Measurements from ENCODE around the gene KBTBD2.
"Not testable (repeated sequence)": the region's sequence is repeated elsewhere in the genome, so short reads cannot be mapped to it uniquely, and the experiment has no call there.

Gene KBTBD2

DNA sequence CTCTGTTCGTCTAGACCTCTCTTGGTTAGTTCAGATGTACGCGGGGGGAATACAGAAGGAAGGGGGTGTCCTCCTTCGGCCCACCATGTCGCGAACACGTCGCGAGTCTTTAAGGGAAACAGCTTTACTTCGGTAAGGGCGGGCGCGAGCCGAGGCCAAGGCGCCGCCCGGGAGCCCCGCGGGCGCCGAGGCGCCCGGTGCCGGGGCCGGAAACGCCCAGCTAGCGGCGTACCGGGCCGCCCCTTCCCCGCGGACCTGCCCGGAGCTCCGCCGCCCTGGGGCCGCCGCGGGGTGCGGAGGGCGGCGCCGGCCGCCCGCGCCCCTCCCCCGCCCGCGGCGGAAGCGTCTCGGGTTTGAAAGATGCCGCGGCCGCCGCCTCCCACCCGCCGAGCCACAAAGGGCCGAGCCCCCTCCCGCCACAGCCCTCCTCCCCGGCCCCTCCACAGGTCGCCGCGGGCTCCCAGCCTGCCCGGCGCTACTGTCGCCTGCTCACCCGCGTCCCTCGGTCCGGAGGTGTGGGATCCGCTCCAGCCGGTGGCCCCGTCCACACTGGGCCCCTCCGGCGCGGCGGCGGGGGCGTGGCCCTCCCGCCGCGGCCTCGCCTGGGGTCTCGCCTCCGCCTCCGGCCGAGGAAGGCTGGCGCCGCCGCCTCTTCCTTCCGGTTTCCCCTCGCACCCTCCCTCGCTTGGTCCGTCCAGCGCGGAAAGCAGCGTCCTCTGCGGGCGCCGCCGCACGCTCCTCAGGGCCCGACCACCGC is at the start of gene KBTBD2:
TSS of gene KBTBD2 (minus strand) at position 718 of the 757 bp plus-strand sequence. CDS start 12,156 bp downstream, outside the sequence.
- DNase-seq (ENCODE audit: low spot score) = peak; percentile 87
- FAIRE-seq = no peak

DNA sequence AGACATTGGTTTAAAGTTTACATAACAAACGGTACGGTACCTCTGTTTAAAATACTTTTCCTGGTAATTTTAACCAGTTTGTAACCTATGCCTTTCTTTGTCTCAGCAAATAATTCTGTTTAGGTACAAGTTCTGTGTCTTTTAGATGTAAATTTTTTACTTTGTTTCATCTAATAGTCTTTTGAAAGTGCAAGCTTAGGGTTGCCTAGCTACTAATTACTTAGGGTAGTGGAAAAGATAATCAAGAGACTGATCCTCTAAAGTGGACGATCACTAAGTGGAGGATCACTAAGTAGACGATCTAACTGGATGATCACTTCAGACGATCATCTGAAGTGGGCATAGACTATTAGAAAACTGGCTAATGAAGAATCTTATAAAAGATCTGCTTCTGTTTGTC is 49.6 kb upstream of the KBTBD2 start:
- DNase-seq (ENCODE audit: low spot score) (no peak), FAIRE-seq (no peak)

DNA sequence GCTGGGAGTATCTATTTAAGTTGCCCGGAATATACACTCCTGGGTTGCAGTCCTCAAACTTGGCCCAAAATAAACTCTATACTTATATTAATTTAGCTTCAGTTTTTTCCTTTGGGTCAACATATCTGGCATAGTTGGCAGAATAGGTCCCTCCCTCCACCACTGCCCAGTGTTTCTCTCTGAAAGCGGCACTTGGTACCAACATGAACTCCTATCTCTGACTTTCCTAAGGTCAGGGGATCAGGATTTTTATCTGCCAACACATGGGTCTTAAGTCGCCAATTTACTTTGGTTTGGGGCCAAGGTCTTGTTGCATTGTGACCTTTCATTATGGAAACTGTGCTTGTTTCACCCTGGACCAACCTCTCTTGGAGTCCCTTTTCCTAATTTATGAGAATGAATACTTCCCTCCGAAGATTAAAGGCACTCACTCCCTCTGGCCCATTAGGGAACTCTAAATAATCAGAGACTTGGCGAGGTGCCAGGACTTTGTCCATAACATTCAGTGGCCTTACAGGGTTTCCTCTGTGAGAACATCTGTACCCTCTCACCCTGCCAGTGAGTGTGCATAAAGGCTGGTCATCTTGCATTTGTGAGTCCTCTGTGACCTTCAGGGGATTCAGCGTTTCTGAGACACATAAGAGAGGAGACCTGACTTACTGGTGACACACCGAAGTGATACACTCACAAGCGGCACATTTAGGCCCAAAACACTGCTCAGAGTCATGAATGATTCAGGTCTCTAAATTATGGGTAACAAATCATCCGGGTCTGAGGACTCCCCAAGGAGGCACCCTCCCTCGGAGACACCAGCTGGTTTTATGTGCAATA is 46.0 kb upstream of the KBTBD2 start:
- FAIRE-seq = no peak

DNA sequence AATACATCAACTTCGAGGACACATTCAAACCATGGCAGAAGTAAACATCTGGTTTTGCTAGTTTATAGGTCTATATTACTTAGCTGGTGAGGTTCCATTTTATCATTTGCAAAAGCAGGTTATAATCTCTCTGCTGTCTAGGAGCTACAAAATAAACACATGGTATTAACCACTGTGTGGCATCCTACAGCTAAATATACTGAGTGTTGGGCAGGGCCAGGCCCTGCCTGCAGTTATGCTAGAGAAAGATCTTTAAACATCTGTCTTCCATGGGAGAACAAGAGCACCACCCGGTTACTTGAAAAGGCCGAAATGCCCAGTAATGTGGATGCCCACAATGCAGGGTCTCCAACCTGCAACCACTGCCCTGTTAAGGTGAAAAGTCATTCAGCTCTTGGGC is 45.1 kb upstream of the KBTBD2 start:
- DNase-seq (ENCODE audit: low spot score) (no peak), FAIRE-seq (no peak)

More for the DNA sequence above, 46.0 kb upstream of the KBTBD2 start:
- no peak for DNase-seq (ENCODE audit: low spot score)

DNA sequence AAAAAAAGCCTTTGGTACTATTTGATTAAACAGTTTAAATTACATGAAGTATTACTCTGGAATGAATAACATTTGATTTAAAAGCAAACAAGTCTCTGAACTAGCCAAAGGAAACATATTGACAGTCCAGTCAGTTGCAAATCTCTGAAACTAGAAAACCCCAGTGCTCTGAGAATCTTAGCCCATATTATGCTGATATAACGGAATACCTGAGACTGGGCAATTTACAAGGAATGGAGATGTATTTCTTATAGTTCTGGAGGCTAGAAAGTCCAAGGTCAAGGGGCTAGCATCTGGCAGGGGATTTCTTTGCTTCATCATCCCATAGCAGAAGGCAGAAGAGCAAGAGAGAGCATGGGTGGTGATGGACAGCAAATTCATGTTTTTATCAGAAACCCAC is 44.0 kb upstream of the KBTBD2 start:
- no peak for DNase-seq (ENCODE audit: low spot score)
- FAIRE-seq = no peak

DNA sequence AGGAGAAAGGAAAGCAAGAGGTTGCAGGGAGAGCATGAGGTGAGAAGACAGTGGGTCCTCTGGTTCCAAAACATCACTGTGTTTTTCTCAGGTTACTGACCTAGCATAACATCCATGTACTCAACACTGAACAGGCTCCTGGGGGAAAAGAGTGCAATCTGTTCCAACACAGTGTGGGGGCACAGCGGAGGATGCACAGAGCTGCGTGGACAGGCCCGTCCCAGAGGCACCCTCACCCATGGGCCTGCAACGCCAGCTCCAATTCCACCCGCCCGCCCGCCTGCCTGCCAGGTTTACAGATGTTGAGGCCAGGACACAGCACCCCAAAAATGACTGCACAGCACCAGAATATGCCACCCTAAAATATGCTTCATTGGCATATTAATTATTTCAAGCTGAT is 38.8 kb upstream of the KBTBD2 start:
- no peak for FAIRE-seq
- DNase-seq (ENCODE audit: low spot score) = no peak

DNA sequence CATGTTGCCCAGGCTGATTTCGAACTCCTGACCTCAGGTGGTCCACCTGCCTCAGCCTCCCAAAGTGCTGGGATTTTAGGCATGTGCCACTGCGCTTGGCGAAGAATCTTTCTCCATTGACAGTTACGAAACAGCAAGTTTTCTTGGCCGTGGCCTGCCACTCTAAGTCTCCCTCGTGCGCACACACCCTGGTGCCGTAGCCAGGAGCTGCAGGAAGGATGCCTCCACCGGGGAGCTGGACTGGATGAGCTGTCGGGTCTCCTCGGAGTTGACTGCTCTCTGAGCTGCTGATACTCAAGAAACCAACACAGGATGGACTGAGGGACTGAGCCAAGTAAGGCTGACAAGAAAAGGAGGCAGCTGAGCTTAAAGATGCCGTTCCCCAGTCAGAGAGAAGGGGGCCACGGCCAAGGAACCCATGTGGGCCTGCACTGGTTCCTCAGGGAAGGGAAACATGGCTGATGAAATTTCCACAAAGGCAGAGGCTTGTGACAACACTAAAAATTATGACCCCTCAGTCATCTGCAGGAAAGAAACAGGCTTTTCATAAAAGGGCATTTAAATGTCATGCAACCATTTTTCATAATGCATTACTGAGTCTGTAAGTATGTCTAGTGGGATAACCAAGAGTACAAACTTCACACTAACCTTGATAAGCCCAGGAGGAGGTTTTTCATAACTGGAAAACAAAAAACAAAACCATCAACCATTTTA is 38.0 kb upstream of the KBTBD2 start:
- DNase-seq (ENCODE audit: low spot score) = no peak
- no peak for FAIRE-seq

DNA sequence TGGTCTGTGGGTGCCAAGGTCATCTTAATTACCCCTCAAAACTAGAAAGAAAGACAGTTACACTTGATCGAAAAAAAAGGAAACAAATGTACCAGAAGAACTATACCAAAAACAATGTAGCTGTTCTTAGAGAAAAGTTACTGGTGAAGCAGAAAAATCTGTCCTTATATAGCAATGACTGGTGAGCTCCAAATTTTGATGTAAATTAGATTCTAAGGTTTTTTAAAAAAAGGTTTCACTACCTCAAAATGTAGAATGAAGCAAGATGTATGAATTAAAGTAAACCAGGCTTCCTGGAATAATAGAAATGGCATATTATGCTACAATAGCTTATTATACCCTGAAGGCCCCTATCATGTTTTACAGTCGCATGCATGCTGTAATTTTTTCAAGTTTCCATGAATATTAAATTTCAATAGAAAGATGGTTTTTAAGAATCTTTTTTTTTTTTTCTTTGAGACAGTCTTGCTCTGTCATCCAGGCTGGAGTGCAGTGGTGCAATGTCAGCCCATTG is 37.3 kb upstream of the KBTBD2 start:
- no peak for DNase-seq (ENCODE audit: low spot score)
- no peak for FAIRE-seq

DNA sequence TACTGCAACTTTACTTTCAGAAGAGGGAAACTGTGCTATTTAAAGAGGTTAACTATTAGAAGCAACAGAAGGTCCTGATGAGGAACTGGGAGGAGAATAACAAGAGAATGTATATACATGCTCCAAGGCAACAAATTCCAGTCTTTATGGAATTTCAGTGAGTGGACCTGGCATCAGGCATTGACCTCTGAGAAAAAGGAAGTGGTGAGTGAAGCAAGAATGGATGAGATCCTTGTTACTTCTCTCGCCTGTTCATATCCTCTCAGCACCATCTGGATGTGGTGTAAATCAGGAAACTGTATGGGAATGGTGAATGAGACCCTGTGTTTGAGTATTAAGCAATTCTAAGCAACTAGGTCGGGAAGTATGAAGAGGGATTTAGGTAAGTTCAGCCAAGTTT is 30.3 kb upstream of the KBTBD2 start:
- FAIRE-seq (peak; percentile 46), DNase-seq (ENCODE audit: low spot score) (no peak)

DNA sequence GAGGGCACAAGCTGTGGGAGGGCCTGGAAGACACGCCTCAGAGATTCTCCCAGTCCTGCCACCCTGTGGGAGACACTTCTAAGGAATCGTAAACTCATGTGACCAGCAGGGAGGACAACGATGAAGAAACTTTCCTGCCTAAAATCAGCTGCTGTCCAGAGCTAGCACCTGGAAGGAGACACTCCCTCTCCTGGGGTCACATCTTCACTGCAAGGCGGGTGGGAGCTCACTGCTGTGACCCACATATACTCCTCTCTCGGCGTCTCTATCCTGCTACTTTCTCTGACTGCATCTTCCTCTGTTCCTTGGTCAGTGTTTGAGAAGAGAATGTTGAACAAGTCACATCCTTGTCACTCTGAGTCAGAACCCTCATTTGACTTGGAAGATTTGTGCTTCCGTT is 25.4 kb upstream of the KBTBD2 start:
- not testable (repeated sequence) for DNase-seq (ENCODE audit: low spot score)
- FAIRE-seq = peak; percentile 95

DNA sequence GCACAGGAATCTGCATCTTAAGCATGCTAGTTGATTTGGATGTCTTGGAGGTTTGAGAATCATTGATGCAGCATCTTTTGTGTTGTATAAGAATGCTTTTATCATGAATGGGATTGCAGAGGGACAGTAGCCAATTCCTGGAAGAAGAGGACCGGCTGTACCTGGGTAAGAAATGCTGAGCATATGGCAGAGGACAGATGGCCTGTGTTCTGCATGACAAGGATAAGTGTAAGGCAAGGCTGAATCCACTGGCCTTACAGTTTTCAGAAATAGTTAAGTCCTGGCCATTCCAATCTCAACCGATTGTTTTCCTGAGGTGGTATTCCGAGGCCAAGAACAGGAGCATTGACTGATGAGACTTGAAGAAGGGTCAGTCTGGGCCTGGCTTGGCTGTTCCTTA is 24.4 kb upstream of the KBTBD2 start:
- no peak for DNase-seq (ENCODE audit: low spot score)
- FAIRE-seq = peak; percentile 40

DNA sequence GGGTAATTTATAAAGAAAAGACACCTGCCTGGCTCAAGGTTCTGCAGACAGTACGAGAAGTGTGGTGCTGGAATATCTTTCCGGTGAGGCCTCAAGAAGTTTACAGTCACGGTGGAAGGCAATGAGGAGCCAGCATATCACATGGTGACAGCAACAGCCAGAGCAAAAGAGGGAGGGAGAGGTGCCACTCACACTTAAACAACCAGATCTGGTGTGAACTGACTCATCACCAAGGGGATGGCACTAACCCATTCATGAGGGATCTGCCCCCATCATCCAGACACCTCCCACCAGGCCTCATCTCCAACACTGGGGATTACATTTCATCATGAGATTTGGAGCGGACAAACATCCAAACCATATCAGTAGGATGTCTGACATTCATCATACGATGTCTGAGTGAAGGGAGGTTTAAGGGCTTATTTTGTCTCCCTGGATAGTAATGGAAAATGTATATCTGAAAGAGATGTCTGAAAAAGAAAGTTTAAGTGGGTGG is 23.5 kb upstream of the KBTBD2 start:
- no peak for FAIRE-seq

DNA sequence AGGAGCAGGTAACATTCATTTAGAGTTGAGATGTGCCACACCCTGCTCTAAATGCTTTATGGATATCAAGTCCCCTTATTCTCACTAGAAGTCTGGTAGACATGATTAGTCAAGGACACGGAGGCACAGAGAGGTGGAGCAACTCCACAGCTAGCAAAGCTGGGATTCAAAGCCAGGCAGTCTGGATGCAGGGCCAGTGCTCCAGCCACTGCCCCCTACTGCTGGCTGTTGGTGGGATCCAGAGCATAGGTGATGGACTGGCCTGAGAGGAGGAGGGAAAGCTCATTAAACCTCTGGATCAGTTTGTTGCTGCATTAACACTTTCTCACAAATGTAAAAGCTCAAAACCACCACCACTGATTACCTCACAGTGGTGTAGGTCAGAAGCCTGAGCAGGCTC is 22.6 kb upstream of the KBTBD2 start:
- no peak for DNase-seq (ENCODE audit: low spot score)
- FAIRE-seq = peak; percentile 77

More for the DNA sequence above, 23.5 kb upstream of the KBTBD2 start:
- DNase-seq (ENCODE audit: low spot score) = no peak

DNA sequence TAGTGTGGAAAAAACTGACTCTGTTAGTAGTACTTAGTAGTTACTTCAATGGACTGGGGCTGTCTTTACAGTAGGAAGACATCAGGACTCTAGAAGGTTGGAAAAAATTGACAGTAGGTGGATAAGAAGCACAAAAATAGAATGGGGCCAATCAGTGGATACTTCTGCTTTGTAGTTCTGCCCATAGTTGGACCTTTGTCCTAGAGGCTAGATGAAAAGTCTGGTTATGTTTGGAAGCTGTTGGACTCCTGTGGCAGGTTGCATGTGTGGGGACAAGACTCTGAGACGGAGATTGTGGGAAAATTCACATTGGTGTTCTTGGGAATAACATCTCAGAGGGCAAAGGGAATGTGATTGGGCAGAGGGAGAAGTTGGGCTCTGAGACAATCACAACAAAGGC is 18.6 kb upstream of the KBTBD2 start:
- FAIRE-seq (no peak), DNase-seq (ENCODE audit: low spot score) (no peak)

DNA sequence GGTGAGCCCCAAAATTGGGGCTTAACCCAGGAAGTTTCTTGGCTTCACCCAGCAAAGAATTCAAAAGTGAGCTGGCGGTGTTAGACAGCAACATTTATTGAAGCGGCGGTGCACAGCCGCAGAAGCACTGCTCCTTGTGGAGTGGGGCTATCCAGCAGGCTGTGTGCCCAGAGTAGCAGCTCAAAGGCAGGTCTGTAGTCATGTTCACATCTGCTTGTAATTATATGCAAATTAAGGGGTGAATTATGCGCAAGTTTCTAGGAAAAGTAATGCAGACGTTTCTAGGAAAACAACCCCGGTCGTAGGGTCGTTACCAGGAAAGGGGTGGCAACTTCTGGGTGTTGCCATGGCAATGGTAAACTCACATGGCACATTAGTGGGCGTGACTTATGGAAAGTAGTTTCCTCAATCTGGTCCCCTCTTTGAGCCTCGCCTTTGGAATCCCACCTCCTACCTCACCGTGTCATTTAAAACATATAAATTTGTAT is 13.7 kb upstream of the KBTBD2 start:
- FAIRE-seq = peak; percentile 82

DNA sequence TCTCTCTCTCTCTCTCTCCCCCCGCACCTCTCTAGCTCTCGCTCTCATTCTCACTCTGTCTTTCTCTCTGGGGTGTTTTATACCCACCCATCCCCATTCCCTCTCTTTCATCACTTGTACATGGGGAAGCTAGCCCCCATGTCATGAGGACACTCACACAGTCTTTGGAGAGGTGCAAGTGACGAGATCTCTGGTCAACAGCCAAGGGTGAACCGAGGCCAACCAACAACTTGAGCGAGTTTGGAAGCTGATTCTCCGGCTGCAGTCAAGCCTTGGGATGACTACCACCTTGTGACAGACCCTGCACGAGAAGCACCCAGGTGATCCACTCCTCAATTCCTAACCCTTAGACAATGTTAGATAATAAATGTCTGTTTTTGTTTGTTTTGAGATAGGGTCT is 10.1 kb upstream of the KBTBD2 start:
- DNase-seq (ENCODE audit: low spot score) (no peak), FAIRE-seq (peak; percentile 65)

More for the DNA sequence above, 13.7 kb upstream of the KBTBD2 start:
- peak; percentile 69 for DNase-seq (ENCODE audit: low spot score)

DNA sequence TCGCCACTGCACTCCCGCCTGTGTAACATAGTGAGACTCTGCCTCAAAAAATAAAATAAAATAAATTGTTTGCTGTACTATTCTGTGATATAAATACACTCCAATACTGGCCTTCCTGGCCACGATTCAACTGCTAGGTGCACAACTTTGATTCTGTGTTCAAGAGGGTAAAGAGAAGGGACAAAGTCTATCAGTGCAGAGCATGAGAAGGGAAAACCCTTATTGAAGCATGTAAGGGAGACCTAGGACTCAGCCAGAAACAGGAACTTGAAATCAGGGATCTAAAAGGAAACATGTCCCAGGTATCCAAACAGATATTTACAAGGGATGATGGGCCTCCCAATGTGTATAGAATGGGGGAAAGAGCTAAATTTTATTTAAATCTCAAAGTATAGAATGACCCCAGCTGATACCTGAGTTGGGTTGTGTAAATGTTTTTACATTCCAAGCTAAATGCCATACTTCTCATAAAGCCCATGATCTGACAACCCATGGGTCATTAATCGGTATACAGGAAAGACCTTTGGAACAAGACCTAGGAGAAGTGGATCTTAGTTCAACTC is 9.0 kb upstream of the KBTBD2 start:
- no peak for DNase-seq (ENCODE audit: low spot score)
- FAIRE-seq = no peak

DNA sequence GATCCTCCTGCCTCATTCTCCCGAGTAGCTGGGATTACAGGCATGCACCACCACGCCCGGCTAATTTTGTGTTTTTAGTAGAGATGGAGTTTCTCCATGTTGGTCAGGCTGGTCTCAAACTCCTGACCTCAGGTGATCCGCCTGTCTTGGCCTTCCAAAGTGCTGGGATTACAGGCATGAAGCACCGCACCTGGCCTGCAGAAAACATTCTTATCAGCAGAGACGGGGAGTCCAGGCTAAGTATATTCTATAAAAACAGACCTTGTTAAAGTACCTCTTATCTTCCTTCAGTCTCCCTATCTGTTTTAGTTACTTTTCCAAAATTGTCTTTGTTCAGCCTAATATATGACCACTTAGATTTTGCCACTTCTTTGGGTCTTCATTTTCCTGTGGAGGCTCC is 5.8 kb upstream of the KBTBD2 start:
- not testable (repeated sequence) for FAIRE-seq; DNase-seq (ENCODE audit: low spot score)

DNA sequence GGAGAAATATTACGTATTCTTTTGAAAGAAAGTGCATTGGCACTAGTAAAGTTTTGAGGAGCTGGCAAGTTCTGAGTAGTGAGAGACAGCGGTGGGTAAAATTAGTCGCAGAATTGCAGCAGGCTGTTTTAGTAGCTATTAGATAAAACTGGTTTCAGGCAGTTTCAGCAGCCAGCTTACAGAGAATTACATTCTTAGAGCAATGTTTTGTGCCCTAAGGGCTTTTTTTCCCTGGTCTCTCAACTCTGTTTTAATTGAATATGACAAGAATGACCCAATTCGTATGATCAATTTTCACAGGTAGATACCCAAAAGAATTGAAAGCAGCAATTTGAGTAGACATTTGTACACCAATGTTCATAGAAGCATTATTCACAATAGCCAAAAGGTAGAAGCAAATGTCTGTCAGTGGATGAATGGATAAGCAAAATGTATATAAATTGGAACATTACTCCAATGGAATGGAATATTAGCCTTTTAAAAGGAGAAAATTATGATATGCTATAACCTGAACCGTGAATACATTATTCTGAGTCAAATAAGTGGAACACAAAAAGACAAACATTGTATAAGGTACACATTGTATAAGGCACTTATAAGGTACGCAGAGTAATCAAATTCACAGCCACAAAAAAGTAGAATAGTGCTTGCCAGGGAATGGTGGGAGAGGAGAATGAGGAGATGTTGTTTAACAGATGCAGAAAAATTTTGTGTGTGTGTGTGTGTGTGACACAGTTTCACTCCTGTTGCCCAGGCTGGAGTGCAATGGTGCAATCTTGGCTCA is 5.2 kb upstream of the KBTBD2 start:
- FAIRE-seq (peak; percentile 30), DNase-seq (ENCODE audit: low spot score) (no peak)

DNA sequence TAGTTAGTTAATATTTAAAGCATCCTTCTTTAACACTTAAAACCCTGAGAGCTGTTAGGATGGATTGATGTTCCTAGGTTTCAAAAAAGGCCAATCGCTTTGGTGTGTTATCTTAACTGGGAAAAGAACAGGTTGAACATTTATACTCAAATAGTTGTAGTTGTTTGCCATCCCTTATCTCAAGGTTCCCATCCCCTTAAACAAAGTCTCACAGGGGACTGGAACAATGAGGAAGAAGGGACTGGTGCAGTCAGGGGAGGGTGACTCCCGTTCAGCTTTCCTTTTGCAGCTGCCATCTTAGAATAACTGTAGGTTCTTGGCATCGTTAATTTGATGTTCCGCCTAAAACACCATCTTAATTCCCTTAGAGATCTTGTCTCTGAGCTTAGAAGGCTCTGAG is 2.6 kb upstream of the KBTBD2 start:
- DNase-seq (ENCODE audit: low spot score) (no peak), FAIRE-seq (no peak)
